ENCODE data around the gene TWNK.

DNA sequence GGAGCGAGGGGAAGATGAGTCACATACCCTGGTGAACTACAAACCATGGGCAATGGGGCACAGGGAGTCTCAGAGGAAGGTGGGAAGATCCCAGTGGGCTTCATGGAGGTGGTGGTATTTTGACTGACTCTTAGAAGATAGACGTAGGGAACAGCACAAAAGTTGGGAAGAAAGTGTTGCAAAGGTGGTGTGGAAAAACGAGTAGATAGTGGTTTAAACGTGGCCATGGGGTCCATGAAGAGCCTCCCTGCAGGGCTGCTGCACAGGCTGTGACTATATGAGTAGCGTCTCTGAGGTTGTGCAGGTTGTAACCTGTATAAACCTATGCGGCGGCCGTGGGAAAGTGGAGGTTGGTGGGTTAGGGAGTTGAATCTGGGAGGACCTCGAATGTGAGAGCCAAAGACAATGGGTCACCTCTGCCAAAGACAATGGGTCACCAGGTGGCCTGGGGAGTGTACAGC, 26.1 kb downstream of the TWNK start:
- TF ChIP-seq POLR2A (IDR thresholded peaks at IDR 0.05; ENCODE audit: low read depth, low read length) (no peak), TAF1 (IDR thresholded peaks at IDR 0.05; ENCODE audit: low read depth, low read length) (no peak), POLR2AphosphoS5 (IDR thresholded peaks at IDR 0.05; ENCODE audit: low read depth, low read length) (no peak), PAX5 (IDR thresholded peaks at IDR 0.05; ENCODE audit: insufficient read depth, low read length, severe bottlenecking) (no peak), SPI1 (IDR thresholded peaks at IDR 0.05; ENCODE audit: low read depth, low read length) (no peak), POU2F2 (IDR thresholded peaks at IDR 0.05; ENCODE audit: low read depth, low read length) (no peak)

Measured in GM12891 (cell line).